Right ventricle myocardium inferior (tissue), 1 donor: ENCODE measurements around the gene HCAR1. TPM values are rescaled to one million over a fixed set of nuclear protein-coding genes. Genes with fewer than 3 reads are reported as not detected.
"Not testable (repeated sequence)": the region's sequence is repeated elsewhere in the genome, so short reads cannot be mapped to it uniquely, and the experiment has no call there.

Experiments
- ATAC-seq: fragments of 200-7000 bp; cut with Tn5 transposase; one replicate; pipeline ENCODE4 v1.9.1; 2020; ENCODE audit warnings: mild to moderate bottlenecking, moderate library complexity
- DNase-seq: peaks from one replicate; pipeline ENCODE4 v3.0.0; 2021; ENCODE audit errors: missing footprints
- intact Hi-C: fragments of 100-400 bp; cut with DNase I; formaldehyde crosslinking; loops from one replicate; pipeline ENCODE4 v1.11.0; 2022
- total RNA-seq: library from RNA; stranded (reverse); fragmentation: NEBNext Ultra II Directional; extraction: Animal tissue kit (Norgen Biotek cat#: 25700); gene quantifications from one replicate; pipeline ENCODE4 v1.2.1, GENCODE V29; 2021
- donor health status: DM: no; HTN: yes; CAD: no; lungs with severe emphysema.

Gene HCAR1
- total RNA-seq, 1 donor from 2014 or later, result 0.08 TPM

- intact Hi-C loops, result no loop called here
- ATAC-seq, result no peak
- DNase-seq, result no peak
Observed at GRCh38 chr12:122686538-122686937, 44.1 kb downstream of the HCAR1 start.

GRCh38 chr12:122684297-122684813 lies 46.3 kb downstream of the HCAR1 start:
- intact Hi-C loops, result no loop called here
- no peak for DNase-seq

GRCh38 chr12:122681814-122682213 lies 48.8 kb downstream of the HCAR1 start:
- ATAC-seq (peak; percentile 44), DNase-seq (no peak)
- intact Hi-C loops, result no loop called here

More at GRCh38 chr12:122684297-122684813, 46.3 kb downstream of the HCAR1 start:
- no peak for ATAC-seq

GRCh38 chr12:122680989-122681388 lies 49.7 kb downstream of the HCAR1 start:
- intact Hi-C loops, ATAC-seq, DNase-seq: not testable (repeated sequence)

GRCh38 chr12:122676781-122677180 lies 53.9 kb downstream of the HCAR1 start:
- intact Hi-C loops, DNase-seq, ATAC-seq: not testable (repeated sequence)

Other genes with a start within 250 kb of the HCAR1 start
- 8.9 TPM for gene ZCCHC8, start 229.9 kb downstream of the HCAR1 start, total RNA-seq
- gene RSRC2, start 203.9 kb downstream of the HCAR1 start, total RNA-seq, result 32.8 TPM
- gene KNTC1, start 203.6 kb downstream of the HCAR1 start, total RNA-seq, result 2.6 TPM
- 0.46 TPM for gene HCAR2, start 27.5 kb downstream of the HCAR1 start, total RNA-seq
- 0.16 TPM for gene HCAR3, start 14.0 kb downstream of the HCAR1 start, total RNA-seq
- 28.1 TPM for gene DENR, start 22.0 kb upstream of the HCAR1 start, total RNA-seq
- gene CCDC62, start 43.7 kb upstream of the HCAR1 start, total RNA-seq, result 0.49 TPM
- gene HIP1R, start 104.6 kb upstream of the HCAR1 start, total RNA-seq, result 17.6 TPM
- 25.4 TPM for gene VPS37B, start 165.3 kb upstream of the HCAR1 start, total RNA-seq
- gene ABCB9, start 235.6 kb upstream of the HCAR1 start, total RNA-seq, result 4.4 TPM
- 16.2 TPM for gene OGFOD2, start 244.4 kb upstream of the HCAR1 start, total RNA-seq
- 158 TPM for gene ARL6IP4, start 249.8 kb upstream of the HCAR1 start, total RNA-seq